Endodermal cell (in vitro differentiated cells): ENCODE data around the gene MAP4K4. TPM values are rescaled to one million over a fixed set of nuclear protein-coding genes. Genes with fewer than 3 reads are reported as not detected.
"Not testable (repeated sequence)": the region's sequence is repeated elsewhere in the genome, so short reads cannot be mapped to it uniquely, and the experiment has no call there.

Source experiments
- DNase-seq: peaks from one replicate; pipeline ENCODE4 v3.0.0-alpha.2; 2017
- H3K27ac ChIP-seq: 2 replicates; pipeline ENCODE4 v1.5.1; 2013; ENCODE audit warnings: mild to moderate bottlenecking, low read depth, low read length, moderate library complexity
- H3K27me3 ChIP-seq: 2 replicates; pipeline ENCODE4 v1.6.1; 2013; ENCODE audit warnings: mild to moderate bottlenecking, low read length, moderate library complexity; ENCODE audit not compliant: insufficient read depth, control insufficient read depth, poor library complexity, severe bottlenecking
- H3K36me3 ChIP-seq: 2 replicates; pipeline ENCODE4 v1.7.0; 2013; ENCODE audit warnings: mild to moderate bottlenecking, low read length, moderate library complexity; ENCODE audit not compliant: control insufficient read depth, insufficient read depth
- H3K4me1 ChIP-seq: one replicate; pipeline ENCODE4 v1.7.0; 2013; ENCODE audit warnings: low read length; ENCODE audit not compliant: control insufficient read depth, insufficient read depth
- H3K4me3 ChIP-seq: 2 replicates; pipeline ENCODE4 v1.5.1; 2013; ENCODE audit warnings: mild to moderate bottlenecking, low read length, moderate library complexity
- H3K9ac ChIP-seq: 2 replicates; pipeline ENCODE4 v1.6.1; 2013; ENCODE audit warnings: mild to moderate bottlenecking, low read length, moderate library complexity; ENCODE audit not compliant: poor library complexity, severe bottlenecking; ENCODE audit errors: extremely low read depth
- H3K9me3 ChIP-seq: 2 replicates; pipeline ENCODE4 v1.6.1; 2013; ENCODE audit warnings: mild to moderate bottlenecking, low read length, moderate library complexity; ENCODE audit not compliant: control insufficient read depth
- H3K27ac Mint-ChIP-seq: 2 replicates; pipeline ENCODE4 v1.8.0; 2020; ENCODE audit warnings: mixed read lengths
- H3K27me3 Mint-ChIP-seq: 2 replicates; pipeline ENCODE4 v1.8.0; 2021; ENCODE audit warnings: mild to moderate bottlenecking, mixed read lengths; ENCODE audit not compliant: insufficient read depth
- H3K36me3 Mint-ChIP-seq: 2 replicates; pipeline ENCODE4 v1.8.0; 2020; ENCODE audit warnings: low read depth, mixed read lengths
- H3K4me1 Mint-ChIP-seq: 2 replicates; pipeline ENCODE4 v1.8.0; 2020; ENCODE audit warnings: mixed read lengths
- H3K4me3 Mint-ChIP-seq: 2 replicates; pipeline ENCODE4 v1.8.0; 2020; ENCODE audit warnings: mild to moderate bottlenecking, moderate library complexity, mixed read lengths
- H3K9me3 Mint-ChIP-seq: 2 replicates; pipeline ENCODE4 v1.8.0; 2020; ENCODE audit warnings: mild to moderate bottlenecking, mixed read lengths
- CTCF ChIP-seq: fragments of 200-600 bp; sonication (generic); conservative IDR thresholded peaks from 2 replicates; pipeline ENCODE4 v1.5.0; 2021; ENCODE audit warnings: antibody characterized with exemption, mild to moderate bottlenecking
- WGBS, 2 experiments: methylation state at CpG; one replicate each; pipeline versions ENCODE4 v1.1.5 to v1.1.7; 2013; ENCODE audit warnings: missing lambda C conversion rate in 2 of 2, mixed read lengths in 1 of 2; ENCODE audit not compliant: insufficient coverage in 1 of 2, insufficient read length in 1 of 2; 5-methylcytosine and 5-hydroxymethylcytosine counted together
- total RNA-seq, 2 donors: library from RNA; stranded (reverse); fragmentation: NEBNext Ultra II Directional in 1 of 2; extraction: Animal tissue kit (Norgen Biotek cat#: 25700) in 1 of 2; gene quantifications; 2 replicates in 1 of 2; 3 replicates in 1 of 2; pipeline ENCODE4 v1.2.1, GENCODE V29; 2021

The MAP4K4 gene
- total RNA-seq, 2 donors from 2014 or later, result 130 to 142 TPM

GRCh38 chr2:101921953-101922325 is 224.4 kb downstream of the MAP4K4 start:
- H3K4me3 Mint-ChIP-seq, result no peak overlapping the region
- H3K27ac ChIP-seq, result no peak overlapping the region

GRCh38 chr2:101924311-101924710 is 226.8 kb downstream of the MAP4K4 start:
- not testable (repeated sequence) for H3K4me1 Mint-ChIP-seq, H3K27ac ChIP-seq, H3K27me3 Mint-ChIP-seq, DNase-seq, H3K36me3 Mint-ChIP-seq, H3K4me3 ChIP-seq, H3K4me1 ChIP-seq, H3K27me3 ChIP-seq, H3K27ac Mint-ChIP-seq, H3K36me3 ChIP-seq, H3K4me3 Mint-ChIP-seq, H3K9ac ChIP-seq
- H3K9me3 Mint-ChIP-seq, result peaks cover 60% of the 10 kb centered on the region
- H3K9me3 ChIP-seq, result peaks cover 41% of the 10 kb centered on the region

More at GRCh38 chr2:101921953-101922325, 224.4 kb downstream of the MAP4K4 start:
- 94 to 100% methylated on average over 1 to 2 of the region's 2 CpGs for WGBS, 2 experiments
- H3K4me1 Mint-ChIP-seq, result no peaks in the 10 kb centered on the region
- Histone ChIP-seq H3K27me3 (no peaks in the 10 kb centered on the region), H3K36me3 (no peaks in the 10 kb centered on the region), H3K9ac (no peak overlapping the region), H3K4me1 (no peaks in the 10 kb centered on the region), H3K9me3 (peaks cover 22% of the 10 kb centered on the region), H3K4me3 (no peak overlapping the region)
- no peaks in the 10 kb centered on the region for H3K36me3 Mint-ChIP-seq
- no peaks in the 10 kb centered on the region for H3K27me3 Mint-ChIP-seq
- peaks cover 37% of the 10 kb centered on the region for H3K9me3 Mint-ChIP-seq
- no peak for DNase-seq
- no peak for TF ChIP-seq CTCF
- H3K27ac Mint-ChIP-seq, result no peak overlapping the region

- H3K4me3 Mint-ChIP-seq, result no peak overlapping the region
- H3K36me3 Mint-ChIP-seq, result no peaks in the 10 kb centered on the region
- Histone ChIP-seq H3K36me3 (no peaks in the 10 kb centered on the region), H3K9me3 (peaks cover 33% of the 10 kb centered on the region), H3K4me1 (no peaks in the 10 kb centered on the region), H3K27ac (no peak overlapping the region), H3K27me3 (no peaks in the 10 kb centered on the region), H3K9ac (no peak overlapping the region), H3K4me3 (no peak overlapping the region)
- peaks cover 42% of the 10 kb centered on the region for H3K9me3 Mint-ChIP-seq
- TF ChIP-seq CTCF, result no peak
- no peaks in the 10 kb centered on the region for H3K27me3 Mint-ChIP-seq
- H3K27ac Mint-ChIP-seq, result no peak overlapping the region
- no peaks in the 10 kb centered on the region for H3K4me1 Mint-ChIP-seq
- no peak for DNase-seq
- WGBS, 2 experiments, result 95 to 100% methylated on average over 1 to 3 of the region's 3 CpGs
Measured at GRCh38 chr2:101930019-101930418, 232.5 kb downstream of the MAP4K4 start.

GRCh38 chr2:101930847-101931246 is 233.3 kb downstream of the MAP4K4 start:
- H3K27ac Mint-ChIP-seq, result no peak overlapping the region
- no peak overlapping the region for H3K4me3 ChIP-seq
- H3K4me1 Mint-ChIP-seq, result no peaks in the 10 kb centered on the region
- H3K36me3 Mint-ChIP-seq, result no peaks in the 10 kb centered on the region
- H3K36me3 ChIP-seq, result no peaks in the 10 kb centered on the region
- H3K4me3 Mint-ChIP-seq, result no peak overlapping the region
- H3K27me3 ChIP-seq, result no peaks in the 10 kb centered on the region
- H3K9ac ChIP-seq, result no peak overlapping the region
- peaks cover 28% of the 10 kb centered on the region for H3K9me3 ChIP-seq
- no peak for TF ChIP-seq CTCF
- H3K9me3 Mint-ChIP-seq, result peaks cover 39% of the 10 kb centered on the region
- no peak overlapping the region for H3K27ac ChIP-seq
- H3K27me3 Mint-ChIP-seq, result no peaks in the 10 kb centered on the region
- WGBS, 2 experiments, result 74 to 81% methylated on average over 2 to 4 of the region's 4 CpGs
- H3K4me1 ChIP-seq, result no peaks in the 10 kb centered on the region
- DNase-seq, result no peak
